HTERT RPE-1 (cell line): ENCODE measurements around the gene DPP6.
"Not testable (repeated sequence)": the region's sequence is repeated elsewhere in the genome, so short reads cannot be mapped to it uniquely, and the experiment has no call there.

Source experiments
- in situ Hi-C: fragments of 300-500 bp; cut with MboI; formaldehyde crosslinking; loops from 4 replicates; pipeline ENCODE4 v1.14.3; 2020; ENCODE audit warnings: low sequenced_read_pairs

DPP6 gene

DNA sequence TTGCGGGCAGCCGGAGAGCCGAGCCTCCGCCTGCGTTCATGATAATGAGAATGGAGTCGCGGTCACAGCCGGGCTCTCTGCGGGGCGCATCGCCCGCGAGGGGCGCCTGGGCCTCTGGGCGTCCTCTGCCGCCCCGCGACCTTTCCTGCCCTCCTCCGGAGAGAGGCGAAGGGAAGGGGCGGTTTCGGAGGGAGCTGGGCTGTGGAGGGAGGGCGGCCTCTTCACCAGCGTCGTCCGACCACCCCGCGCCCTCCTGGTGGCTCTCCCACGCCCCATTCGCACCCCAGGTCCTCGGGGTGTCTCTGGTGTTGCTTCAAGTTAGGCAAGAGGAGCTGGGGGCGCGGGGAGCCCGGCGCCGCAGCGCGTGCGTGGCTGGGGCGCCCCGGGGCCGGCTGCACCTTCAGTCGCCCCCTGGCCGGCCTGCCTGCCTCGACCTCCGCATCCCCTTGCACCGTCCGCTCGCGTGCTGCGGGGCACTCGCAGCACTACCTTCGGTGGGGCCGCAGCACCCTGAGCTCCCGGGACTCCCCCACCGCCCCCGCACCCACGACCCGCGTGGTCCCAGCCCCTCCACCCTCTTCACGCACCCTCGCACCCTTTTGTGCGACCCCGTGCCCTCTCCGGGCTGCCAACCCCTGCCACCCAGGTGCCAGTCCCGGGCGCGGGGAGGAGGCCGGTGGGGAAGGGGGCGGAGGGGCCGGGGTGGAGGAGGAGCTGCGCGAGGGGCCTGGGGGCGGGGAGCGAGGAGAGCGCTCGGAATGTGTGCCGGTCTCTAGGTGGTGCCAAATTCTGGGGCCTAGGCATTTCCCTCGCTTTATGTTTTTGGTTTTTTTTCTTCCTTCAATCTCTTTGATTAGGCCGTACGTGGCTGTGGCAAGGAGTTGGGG, at the start of gene DPP6:
Gene DPP6, plus strand, starts transcription at position 756 of the 887 bp plus-strand sequence.
- in situ Hi-C loops, result not testable (repeated sequence)

DNA sequence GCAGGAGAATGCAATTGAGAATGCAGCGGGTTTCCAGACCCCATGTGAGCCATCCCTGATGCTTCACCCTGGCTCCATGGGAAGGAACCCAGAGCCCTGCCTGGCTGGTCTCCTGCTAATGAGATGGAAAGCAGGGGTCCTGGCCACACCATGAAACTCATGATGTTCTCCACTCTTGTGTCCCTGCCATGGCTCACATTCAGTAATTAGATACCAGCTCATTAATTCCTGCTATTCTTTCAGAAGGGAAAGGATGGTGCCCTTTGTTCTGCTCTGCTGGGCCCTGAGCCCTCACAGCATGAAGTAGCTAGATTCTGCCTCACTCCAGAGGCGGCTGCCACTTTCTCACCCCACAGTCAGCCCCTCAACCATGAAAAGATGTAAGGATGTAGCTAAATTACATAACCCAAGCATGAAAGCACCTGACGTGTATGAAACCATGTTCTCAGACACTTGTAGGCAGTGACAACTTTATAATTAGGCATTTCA, 42.7 kb upstream of the DPP6 start:
- in situ Hi-C loops, result not testable (repeated sequence)

DNA sequence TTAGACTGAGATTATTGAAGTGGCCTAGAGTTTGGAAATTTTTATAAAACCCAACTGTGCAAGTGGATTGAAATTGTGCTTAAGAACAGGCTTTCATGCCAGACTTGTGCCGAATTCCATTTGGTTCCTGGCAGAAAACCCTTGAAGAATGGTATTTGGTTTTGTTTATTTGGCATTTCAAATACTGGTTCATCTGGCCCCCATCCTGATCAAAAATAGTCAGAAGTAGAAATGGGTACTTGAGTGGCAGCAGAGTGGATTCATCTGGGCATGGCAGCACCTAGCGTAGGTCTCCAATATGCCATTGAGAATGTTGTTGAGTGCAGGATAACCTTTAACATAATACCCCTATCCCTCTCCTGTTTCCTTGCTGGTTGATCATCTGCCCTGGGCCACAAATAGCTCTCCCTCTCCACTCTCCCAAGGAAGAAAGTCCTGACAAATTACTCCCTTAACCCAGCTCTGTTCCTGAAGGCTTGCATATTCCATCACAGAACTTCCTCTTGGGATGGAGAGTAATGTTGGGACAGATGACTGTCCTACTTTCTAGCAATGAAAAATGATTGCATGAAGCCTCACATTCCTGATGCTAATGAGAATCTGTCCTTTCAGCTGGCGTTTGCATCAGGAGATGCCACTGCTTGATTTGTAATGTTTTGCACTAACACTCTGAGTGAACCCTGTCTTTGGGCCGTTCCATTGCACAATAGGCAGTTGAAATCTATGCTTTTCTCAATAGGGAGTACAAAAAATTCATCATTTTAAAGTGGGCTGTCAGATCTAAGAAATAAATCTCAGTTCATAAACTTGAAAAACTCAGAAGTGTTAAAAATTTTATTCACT, 41.3 kb upstream of the DPP6 start:
- in situ Hi-C loops, result not testable (repeated sequence)

DNA sequence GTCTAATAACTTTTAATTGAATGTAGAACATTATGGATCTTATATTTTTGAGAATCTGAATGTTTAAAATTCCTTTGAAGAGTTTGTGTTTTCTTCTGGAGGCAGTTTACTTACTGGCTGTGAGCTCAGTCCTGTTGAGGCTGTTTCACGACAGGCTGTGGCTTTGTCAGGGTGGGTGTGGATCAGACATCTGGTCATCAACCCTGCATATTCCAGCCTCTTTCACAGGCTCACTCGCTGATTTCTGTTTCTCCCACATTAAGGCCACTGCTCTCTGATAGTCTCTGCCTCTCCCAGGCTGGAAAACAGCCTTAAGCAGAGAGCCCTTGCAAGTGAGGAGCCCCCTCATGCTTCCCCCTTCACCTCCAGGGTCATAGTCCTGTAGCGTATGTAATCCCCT, 39.4 kb upstream of the DPP6 start:
- in situ Hi-C loops, result not testable (repeated sequence)

DNA sequence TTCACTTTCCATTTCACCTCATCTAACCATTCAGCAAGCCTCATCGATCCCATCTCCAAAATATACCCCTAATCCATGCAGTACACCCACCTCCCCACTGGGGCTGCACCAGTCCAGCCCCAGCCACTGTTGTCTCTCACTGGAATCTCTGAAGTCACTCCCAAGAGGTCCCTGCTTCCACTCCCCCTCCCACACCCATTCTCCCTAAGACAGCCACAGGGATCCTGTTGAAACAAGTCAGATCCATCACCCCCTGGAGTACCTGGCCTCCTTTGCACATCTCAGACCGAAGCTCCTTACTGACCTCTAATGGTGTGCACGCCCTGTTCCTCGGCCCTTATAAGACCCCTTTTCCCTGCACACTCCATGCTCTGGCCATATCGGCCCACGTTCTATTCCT, 36.6 kb upstream of the DPP6 start:
- in situ Hi-C loops, result not testable (repeated sequence)

DNA sequence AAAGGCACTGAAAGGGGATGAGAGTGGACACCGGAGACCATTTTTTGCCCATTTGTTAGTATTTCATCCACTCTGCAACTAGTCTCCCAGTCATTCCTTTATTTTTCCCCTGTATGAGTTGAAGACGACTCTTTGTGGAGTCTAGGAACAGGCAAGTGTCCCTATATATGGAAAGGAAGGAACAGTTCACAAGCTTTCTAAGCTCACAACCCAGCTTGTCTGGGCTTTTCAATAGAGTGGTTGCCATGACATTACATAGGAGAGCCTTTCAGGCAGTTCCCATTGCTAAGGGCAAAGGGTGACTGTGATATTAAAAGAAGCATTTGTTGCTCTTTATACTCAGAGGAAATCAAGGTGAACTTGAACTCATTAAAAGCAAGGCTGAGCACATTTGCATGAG, 33.8 kb upstream of the DPP6 start:
- in situ Hi-C loops, result not testable (repeated sequence)

DNA sequence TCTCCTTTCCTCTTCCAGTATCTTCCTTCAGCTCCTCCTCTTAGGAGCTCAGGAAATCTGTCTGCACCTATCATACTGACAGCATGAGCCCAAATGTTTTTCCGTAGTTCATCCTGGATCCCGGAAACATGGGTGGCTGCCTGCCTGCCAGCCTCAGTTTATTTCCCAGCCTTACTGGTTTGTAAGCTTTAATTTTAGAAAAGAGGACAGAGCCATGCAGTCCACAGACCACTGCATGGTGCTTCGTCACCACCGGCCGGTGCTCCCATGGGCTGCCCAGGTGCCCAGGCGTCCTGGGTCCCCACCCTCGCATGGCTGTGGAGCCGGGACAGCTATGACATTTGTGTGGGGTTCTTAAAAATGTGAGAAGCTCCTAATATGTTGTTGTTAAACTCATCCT, 24.4 kb upstream of the DPP6 start:
- in situ Hi-C loops, result not testable (repeated sequence)

DNA sequence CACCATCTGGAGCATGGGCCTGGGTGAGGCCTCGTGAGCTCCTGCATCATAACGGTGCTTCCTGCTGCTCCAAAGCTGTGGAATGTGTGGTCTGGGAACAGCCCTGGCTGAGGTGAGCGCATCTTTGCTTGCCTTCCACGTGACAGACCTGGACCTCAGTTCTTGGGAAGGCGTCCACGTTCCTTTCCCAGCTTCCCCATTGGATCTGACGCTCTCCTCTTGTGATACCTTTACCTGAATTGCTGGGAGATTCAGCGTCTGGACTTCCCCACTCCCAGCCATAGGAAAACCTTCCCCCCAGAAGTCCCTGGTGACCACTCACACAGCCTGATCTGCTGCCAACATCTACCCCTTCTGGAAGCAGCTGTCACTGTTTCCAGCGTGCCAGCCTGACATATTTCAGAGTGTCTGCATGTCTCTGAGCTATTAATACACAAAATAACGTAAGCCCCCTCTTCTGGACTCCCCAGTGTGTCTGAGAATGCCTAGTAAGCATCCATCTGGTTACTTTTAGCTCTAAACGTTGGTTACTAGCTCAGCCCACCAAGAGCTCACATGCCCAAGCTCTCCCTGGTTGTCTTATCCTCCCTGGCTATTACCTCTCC, 21.6 kb upstream of the DPP6 start:
- in situ Hi-C loops, result not testable (repeated sequence)

DNA sequence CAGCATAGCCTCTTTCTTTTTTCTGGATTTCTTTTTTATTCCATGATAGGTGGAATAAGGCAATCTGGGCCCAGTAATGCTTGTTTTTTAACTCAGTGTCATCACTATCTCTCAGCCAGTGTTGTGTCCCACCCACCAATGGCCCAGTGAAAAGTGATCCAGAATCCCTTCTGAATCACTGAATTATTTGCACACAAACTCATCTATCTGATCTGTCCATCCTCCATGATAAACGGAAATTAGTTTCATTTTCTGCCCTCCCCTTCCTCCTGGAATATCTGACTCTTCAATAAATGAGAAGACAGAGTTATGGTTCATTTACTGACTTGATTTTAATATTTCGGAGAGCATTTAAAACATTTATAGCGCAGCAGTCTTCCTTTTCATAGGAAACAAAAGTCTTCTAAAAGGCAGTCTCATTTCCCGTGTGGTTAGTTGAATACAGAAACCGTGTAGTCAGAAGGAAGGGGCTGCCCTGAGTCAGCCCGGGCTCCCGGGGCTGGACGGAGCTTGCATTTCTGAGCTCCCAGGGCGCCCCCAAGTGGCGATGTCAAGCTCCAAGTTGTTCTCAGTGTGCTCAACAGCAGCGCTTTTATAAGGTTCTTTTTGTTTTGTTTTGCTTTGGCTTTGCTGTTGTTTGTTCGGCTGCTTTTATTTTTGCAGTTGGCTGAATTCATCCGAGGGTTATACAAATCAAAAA, 12.6 kb upstream of the DPP6 start:
- in situ Hi-C loops, result not testable (repeated sequence)

DNA sequence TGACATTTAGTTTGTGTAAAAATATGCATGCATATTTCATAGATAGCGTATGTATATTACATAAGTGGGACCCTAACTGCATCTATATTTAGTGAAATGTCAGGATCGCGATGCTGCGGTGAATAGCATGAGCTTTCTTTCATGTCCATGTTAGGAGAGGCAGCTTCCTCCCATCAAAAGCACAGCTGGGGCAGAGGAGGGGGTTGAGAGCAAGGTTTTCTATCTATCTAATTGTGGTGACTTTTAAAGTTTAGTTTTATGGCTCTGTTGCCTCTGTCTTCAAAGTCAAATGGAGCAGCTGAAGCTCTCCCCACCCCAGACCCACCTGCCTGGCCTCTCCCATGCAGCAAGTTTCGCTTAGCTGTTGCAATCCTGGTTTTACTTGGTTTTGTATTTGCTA, 1.8 kb upstream of the DPP6 start:
- in situ Hi-C loops, result not testable (repeated sequence)

DNA sequence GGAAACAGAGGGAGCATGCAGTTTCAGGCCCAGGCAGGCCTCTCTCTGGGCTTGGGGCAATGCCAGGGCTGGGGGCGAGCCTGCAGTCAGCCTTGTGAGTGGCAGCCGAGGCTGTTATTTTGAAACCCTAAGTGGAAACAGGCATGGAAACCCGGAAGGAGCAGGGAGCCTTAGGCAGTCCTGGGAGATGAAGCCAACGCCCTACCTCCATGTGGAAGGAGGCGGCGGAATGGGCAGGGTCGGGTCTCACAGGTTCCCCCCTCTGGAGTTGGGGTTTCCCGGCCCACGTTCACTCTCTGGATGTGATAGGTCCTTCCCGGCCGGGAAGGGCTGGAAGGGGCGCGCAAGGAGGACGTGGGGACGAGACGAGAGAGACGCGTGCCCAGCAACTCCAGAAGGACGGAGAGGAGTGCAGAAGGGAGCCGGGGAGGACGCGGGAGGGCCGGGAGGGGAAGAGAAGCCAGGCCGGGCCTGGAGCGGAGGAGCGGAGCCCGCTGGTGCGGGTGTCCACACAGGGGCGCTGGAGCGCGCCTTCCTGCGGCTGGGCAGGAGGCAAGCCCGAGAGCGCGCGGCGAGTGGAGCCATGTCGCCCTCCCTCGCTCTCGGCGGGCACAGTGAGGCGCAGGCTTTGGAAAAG, 1.1 kb upstream of the DPP6 start:
- in situ Hi-C loops, result not testable (repeated sequence)

DNA sequence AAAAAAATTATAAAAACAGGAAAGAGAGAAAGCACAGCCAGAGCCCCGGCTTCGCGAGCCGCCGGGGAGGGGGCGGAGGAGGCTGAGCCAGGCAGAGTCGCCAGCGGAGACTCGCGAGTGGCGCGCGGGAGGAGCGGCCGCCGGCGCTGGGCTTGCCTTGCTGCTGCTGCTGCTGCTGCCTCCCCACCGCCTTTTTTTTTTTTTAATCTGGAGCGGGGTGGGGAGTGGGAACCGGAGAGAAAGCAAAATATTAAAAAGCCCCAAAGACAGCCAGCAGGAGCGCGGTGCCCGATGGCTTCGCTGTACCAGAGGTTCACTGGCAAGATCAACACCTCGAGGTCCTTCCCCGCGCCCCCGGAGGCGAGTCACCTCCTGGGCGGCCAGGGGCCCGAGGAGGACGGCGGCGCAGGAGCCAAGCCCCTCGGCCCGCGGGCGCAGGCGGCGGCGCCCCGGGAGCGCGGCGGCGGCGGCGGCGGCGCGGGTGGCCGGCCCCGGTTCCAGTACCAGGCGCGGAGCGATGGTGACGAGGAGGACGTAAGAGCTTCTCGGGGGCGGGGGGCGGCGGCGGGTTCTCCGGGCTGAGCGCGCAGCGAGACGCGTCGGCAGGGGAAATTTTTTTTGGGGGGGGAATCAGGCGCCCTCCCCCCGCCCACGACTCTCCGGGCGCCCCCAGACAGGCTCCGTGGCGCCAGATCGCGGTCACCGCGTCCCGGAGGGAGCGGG, 493 bp downstream of the DPP6 start:
- in situ Hi-C loops, result not testable (repeated sequence)

DNA sequence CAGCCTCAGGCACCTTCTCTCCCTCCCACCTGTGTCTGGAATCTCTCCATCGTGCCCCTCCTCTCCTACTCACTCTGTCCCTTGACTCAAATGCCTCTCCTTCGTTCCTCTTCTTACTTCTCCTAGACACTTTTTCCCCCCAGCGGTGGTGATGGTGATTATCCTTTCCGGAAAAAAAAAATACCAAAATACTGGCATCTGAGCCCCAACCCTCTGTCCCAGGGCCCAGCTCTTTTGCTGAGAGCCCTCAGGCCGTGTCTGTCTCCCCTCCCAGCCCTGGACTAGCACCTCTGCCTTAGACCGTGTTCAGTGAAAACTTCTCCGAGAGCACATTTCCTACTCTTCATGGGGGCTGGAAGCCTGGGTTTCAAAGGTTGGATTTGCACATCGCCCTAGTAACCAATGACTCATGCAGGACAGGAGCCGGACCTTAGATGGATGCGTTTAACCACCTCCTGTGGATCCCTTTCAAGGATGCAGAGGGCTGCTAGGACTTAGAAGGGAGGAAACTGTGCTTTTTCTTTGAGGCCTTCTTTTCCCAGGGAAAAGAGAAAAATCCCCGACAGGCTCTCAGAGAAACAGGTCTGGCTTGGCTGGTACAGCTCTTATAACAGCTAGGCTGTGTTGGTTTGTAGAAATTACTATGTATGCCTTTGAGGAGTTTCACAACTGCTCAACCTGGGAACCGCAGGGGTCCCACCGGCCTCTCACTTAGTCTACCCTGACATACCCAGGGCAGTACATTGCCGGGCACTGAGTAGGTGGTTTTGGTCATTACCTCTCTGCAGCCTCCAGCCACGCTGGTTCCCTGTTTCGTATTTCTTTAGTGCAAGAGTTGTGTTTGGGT, 1.5 kb downstream of the DPP6 start:
- in situ Hi-C loops, result not testable (repeated sequence)

DNA sequence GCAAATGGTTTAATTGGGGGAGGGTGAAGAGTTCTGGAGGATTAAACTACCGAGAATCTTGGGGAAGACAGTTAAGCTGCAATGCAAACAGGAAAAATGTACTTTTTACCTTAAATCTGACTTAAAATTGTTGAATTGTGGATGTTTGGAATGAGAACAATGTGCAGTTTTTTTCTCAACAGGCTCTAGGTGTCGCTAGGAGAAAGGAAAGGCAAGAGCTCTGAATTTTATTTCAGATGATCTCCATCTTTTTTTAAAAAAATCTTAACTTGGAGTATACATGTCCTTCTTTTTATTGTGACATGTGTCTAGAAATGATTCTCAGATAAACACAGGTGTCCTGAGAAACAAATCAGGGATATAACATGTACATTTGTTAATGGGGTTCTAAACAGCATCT, 2.5 kb downstream of the DPP6 start:
- in situ Hi-C loops, result not testable (repeated sequence)

DNA sequence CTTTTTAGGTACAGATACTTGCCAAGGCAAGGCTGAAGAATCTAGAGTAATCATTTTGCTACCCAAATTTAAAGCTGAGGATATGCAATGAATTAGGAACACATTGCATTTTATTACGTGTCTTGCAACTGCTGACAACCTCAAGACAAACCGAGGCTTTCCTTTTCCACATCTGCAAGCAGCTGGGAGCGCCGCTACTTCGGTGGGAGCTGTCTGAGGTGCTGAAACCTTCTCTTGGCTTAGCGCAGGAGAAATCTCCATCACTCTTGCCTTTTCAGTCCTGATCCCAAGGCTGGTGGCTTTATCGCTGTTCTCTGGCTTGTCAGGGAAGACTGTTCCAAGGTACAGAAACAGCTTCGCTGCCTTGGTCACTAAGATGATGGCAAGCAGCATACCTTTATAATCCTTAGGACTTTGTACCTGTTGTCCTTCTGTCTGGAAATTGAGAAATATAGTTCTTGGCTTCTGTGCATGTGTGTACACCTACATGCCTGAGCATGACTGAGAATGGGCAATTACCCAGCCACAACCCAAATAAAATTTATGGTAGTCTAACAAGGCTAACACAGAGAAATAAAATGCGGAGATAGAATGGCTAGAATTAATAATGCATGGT, 3.4 kb downstream of the DPP6 start:
- in situ Hi-C loops, result not testable (repeated sequence)

DNA sequence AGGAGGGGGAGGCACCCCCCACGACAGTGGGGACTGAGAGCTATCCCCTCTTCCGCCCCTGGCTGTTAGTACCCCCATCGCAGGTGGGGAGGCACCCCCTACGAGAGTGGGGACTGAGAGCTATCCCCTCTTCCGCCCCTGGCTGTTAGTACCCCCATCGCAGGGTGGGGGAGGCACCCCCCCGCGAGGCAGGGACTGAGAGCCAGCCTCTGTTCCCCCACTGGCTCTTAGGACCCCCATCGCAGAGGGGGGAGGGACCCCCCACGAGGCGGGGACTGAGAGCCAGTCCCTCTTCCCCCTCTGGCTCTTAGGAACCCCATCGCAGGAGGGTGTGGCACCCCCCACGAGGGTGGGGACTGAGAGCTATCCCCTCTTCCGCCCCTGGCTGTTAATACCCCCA, 6.6 kb downstream of the DPP6 start:
- in situ Hi-C loops, result not testable (repeated sequence)

DNA sequence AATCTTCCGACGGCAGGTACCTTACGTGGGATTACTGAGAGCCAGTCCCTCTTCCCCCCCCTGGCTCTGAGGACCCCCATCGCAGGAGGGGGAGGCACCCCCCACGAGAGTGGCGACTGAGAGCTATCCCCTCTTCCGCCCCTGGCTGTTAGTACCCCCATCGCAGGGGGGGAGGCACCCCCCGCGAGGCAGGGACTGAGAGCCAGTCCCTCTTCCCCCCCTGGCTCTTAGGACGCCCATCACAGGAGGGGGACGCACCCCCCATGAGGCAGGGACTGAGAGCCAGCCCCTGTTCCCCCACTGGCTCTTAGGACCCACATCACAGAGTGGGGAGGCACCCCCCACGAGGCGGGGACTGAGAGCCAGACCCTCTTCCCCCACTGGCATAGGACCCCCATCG, 8.4 kb downstream of the DPP6 start:
- in situ Hi-C loops, result not testable (repeated sequence)

DNA sequence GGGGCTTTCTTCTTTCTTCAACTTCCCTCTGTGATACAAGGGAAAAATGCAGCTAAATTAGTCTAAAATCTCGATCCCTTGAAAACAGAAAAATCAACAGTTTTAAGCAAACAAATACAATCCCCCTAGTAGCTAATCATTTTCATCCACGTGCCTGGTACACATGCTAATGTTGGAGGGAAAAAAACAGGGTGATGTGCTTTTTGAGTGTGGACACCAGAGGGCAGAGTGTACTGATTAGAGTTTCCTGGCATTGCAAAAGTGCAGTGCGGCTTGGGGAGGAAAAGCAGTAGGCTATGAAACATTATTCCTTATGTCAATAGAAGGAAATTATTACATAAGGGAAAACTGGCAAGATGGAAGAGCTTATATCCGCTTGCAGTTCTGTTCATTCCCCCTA, 19.6 kb downstream of the DPP6 start:
- in situ Hi-C loops, result not testable (repeated sequence)
